ENCODE results near the gene PTGER1. TPM values are rescaled to one million over a fixed set of nuclear protein-coding genes. Genes with fewer than 3 reads are reported as not detected.

Gene PTGER1
- total and polyA plus RNA-seq, 2 of the 13 experiments (the other 11 are each of a cell fraction or from before 2014, with no cell fraction given), result 0.13 TPM; not detected in 1

- TF ChIP-seq ZNF367 (CRISPR knock-in tag; IDR thresholded peaks at IDR 0.05; ENCODE audit: borderline replicate concordance) (0 out of 2 replicates have a peak, but pooled peaks have one; percentile 17), ZFP1 (CRISPR knock-in tag; IDR thresholded peaks at IDR 0.05) (no peak), JUNB (CRISPR knock-in tag; IDR thresholded peaks at IDR 0.05; ENCODE audit: borderline replicate concordance) (no peak), GPBP1L1 (CRISPR knock-in tag; IDR thresholded peaks at IDR 0.05) (no peak), ZNF501 (CRISPR knock-in tag; IDR thresholded peaks at IDR 0.05) (no peak), SP1 (IDR thresholded peaks at IDR 0.05) (no peak), SP1 (CRISPR knock-in tag; IDR thresholded peaks at IDR 0.05) (no peak; the same call in 1 of the 2 replicates), YY1 (IDR thresholded peaks at IDR 0.05; ENCODE audit: insufficient read depth, insufficient replicate concordance, low read depth, low read length) (no peak), CENPX (CRISPR knock-in tag; IDR thresholded peaks at IDR 0.05) (no peak), ZNF317 (CRISPR knock-in tag; IDR thresholded peaks at IDR 0.05) (0 out of 2 replicates have a peak, but pooled peaks have one; percentile 15), ZNF800 (CRISPR knock-in tag; IDR thresholded peaks at IDR 0.05) (no peak), NR2C2 (CRISPR knock-in tag; IDR thresholded peaks at IDR 0.05; ENCODE audit: borderline replicate concordance) (no peak; the same call in 1 of the 2 replicates), SRY (CRISPR knock-in tag; IDR thresholded peaks at IDR 0.05) (peak; percentile 76), PLRG1 (conservative IDR thresholded peaks at IDR 0.05) (no peak), MEIS1 (CRISPR knock-in tag; IDR thresholded peaks at IDR 0.05; ENCODE audit: borderline replicate concordance) (no peak; the same call in 1 of the 2 replicates), TSC22D2 (CRISPR knock-in tag; IDR thresholded peaks at IDR 0.05; ENCODE audit: borderline replicate concordance) (no peak), PRPF4 (IDR thresholded peaks at IDR 0.05; ENCODE audit: low read depth, low read length, poor library complexity, severe bottlenecking) (no peak), ZNF558 (CRISPR knock-in tag; IDR thresholded peaks at IDR 0.05; ENCODE audit: borderline replicate concordance) (peak; percentile 75; the same call in 1 of the 2 replicates)
- TF ChIP-seq, protein P1, sequence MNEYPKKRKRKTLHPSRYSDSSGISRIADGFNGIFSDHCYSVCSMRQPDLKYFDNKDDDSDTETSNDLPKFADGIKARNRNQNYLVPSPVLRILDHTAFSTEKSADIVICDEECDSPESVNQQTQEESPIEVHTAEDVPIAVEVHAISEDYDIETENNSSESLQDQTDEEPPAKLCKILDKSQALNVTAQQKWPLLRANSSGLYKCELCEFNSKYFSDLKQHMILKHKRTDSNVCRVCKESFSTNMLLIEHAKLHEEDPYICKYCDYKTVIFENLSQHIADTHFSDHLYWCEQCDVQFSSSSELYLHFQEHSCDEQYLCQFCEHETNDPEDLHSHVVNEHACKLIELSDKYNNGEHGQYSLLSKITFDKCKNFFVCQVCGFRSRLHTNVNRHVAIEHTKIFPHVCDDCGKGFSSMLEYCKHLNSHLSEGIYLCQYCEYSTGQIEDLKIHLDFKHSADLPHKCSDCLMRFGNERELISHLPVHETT (CRISPR knock-in tag; conservative IDR thresholded peaks at IDR 0.05), result peak; percentile 48; the same call in 1 of the 2 replicates
- TF ChIP-seq, protein P2, sequence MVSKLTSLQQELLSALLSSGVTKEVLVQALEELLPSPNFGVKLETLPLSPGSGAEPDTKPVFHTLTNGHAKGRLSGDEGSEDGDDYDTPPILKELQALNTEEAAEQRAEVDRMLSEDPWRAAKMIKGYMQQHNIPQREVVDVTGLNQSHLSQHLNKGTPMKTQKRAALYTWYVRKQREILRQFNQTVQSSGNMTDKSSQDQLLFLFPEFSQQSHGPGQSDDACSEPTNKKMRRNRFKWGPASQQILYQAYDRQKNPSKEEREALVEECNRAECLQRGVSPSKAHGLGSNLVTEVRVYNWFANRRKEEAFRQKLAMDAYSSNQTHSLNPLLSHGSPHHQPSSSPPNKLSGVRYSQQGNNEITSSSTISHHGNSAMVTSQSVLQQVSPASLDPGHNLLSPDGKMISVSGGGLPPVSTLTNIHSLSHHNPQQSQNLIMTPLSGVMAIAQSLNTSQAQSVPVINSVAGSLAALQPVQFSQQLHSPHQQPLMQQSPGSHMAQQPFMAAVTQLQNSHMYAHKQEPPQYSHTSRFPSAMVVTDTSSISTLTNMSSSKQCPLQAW (CRISPR knock-in tag; IDR thresholded peaks at IDR 0.05), result no peak
- TF ChIP-seq, protein P3, sequence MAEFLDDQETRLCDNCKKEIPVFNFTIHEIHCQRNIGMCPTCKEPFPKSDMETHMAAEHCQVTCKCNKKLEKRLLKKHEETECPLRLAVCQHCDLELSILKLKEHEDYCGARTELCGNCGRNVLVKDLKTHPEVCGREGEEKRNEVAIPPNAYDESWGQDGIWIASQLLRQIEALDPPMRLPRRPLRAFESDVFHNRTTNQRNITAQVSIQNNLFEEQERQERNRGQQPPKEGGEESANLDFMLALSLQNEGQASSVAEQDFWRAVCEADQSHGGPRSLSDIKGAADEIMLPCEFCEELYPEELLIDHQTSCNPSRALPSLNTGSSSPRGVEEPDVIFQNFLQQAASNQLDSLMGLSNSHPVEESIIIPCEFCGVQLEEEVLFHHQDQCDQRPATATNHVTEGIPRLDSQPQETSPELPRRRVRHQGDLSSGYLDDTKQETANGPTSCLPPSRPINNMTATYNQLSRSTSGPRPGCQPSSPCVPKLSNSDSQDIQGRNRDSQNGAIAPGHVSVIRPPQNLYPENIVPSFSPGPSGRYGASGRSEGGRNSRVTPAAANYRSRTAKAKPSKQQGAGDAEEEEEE (CRISPR knock-in tag; IDR thresholded peaks at IDR 0.05; ENCODE audit: borderline replicate concordance), result no peak
These were observed 42.8 kb upstream of the PTGER1 start, which contains the start of gene DNAJB1 (continued) for GRCh38 chr19:14517840-14518505.
